HG02970 (cell line): ENCODE data around the gene OR13C8.
"Not testable (repeated sequence)": the region's sequence is repeated elsewhere in the genome, so short reads cannot be mapped to it uniquely, and the experiment has no call there.

ENCODE experiments used
- ATAC-seq: cut with Tn5 transposase; IDR thresholded peaks from one replicate; pipeline ENCODE4 v1.9.1; 2021; ENCODE audit warnings: mild to moderate bottlenecking, moderate library complexity, moderate number of reproducible peaks; ENCODE audit not compliant: unreplicated experiment, low FRiP score

OR13C8 gene

GRCh38 chr9:104568868-104569267 is at the start of gene OR13C8:
Gene OR13C8 (plus strand): TSS chr9:104569168. CDS start chr9:104569168, 0 bp downstream.
- ATAC-seq, result no peak

- ATAC-seq, result not testable (repeated sequence)
Observed at GRCh38 chr9:104520241-104520640, 48.7 kb upstream of the OR13C8 start.

GRCh38 chr9:104527109-104527508 is 41.9 kb upstream of the OR13C8 start, which contains the start of gene OR13C4:
Gene OR13C4 (minus strand): TSS chr9:104527209. CDS start chr9:104527209, 0 bp downstream.
- ATAC-seq, result no peak

- ATAC-seq, result no peak
Observed at GRCh38 chr9:104536756-104537155, 32.2 kb upstream of the OR13C8 start, which contains the start of gene OR13C3. Gene OR13C3 (minus strand): TSS chr9:104536856. CDS start chr9:104536723, 133 bp downstream.

GRCh38 chr9:104539275-104539674 is 29.7 kb upstream of the OR13C8 start:
- ATAC-seq, result no peak

GRCh38 chr9:104544644-104545043 is 24.3 kb upstream of the OR13C8 start:
- ATAC-seq, result no peak

GRCh38 chr9:104553261-104553660 is 15.7 kb upstream of the OR13C8 start:
- no peak for ATAC-seq

- no peak for ATAC-seq
Observed at GRCh38 chr9:104555521-104555920, 13.4 kb upstream of the OR13C8 start.

- ATAC-seq, result no peak
Observed at GRCh38 chr9:104556830-104557634, 11.9 kb upstream of the OR13C8 start.

- no peak for ATAC-seq
Observed at GRCh38 chr9:104564358-104564757, 4.6 kb upstream of the OR13C8 start.

- ATAC-seq, result no peak
Observed at GRCh38 chr9:104572612-104573011, 3.6 kb downstream of the OR13C8 start.

GRCh38 chr9:104575456-104575855 is 6.5 kb downstream of the OR13C8 start:
- ATAC-seq, result no peak

- ATAC-seq, result no peak
Observed at GRCh38 chr9:104577263-104577662, 8.3 kb downstream of the OR13C8 start.

- no peak for ATAC-seq
Observed at GRCh38 chr9:104580562-104580961, 11.6 kb downstream of the OR13C8 start.

- no peak for ATAC-seq
Observed at GRCh38 chr9:104586496-104587180, 17.7 kb downstream of the OR13C8 start.

GRCh38 chr9:104589626-104590025 is 20.7 kb downstream of the OR13C8 start:
- no peak for ATAC-seq

- not testable (repeated sequence) for ATAC-seq
Observed at GRCh38 chr9:104598749-104599148, 29.8 kb downstream of the OR13C8 start.

GRCh38 chr9:104599313-104599712 is 30.3 kb downstream of the OR13C8 start, which contains the start of gene OR13C5:
Gene OR13C5 (minus strand): TSS chr9:104599413. CDS start chr9:104599413, 0 bp downstream.
- ATAC-seq, result not testable (repeated sequence)

GRCh38 chr9:104604801-104605200 is 35.8 kb downstream of the OR13C8 start:
- no peak for ATAC-seq

- not testable (repeated sequence) for ATAC-seq
Observed at GRCh38 chr9:104605527-104605926, 36.6 kb downstream of the OR13C8 start, which contains the start of gene OR13C2. Gene OR13C2 (minus strand): TSS chr9:104605627. CDS start chr9:104605627, 0 bp downstream.

- no peak for ATAC-seq
Observed at GRCh38 chr9:104606152-104606551, 37.2 kb downstream of the OR13C8 start.
